HEK293 (cell line): ENCODE data around the gene PTGR2.

Experiments used
- CTCF ChIA-PET: fragments of 350-600 bp; formaldehyde crosslinking; extraction: SDS; loops from one replicate; lab custom pipeline; 2021; ENCODE audit warnings: antibody characterized with exemption; lab: Yijun Ruan, JAX
- POLR2A ChIA-PET: fragments of 300-600 bp; formaldehyde crosslinking; extraction: SDS; loops from one replicate; lab custom pipeline; 2020; ENCODE audit warnings: antibody characterized with exemption, inconsistent platforms; lab: Yijun Ruan, JAX
- H3K27ac ChIP-seq: fragments of 200-500 bp; sonication (Bioruptor generic); 2 replicates; pipeline ENCODE4 v1.5.1; 2014; ENCODE audit warnings: low read depth, low read length, control low read depth, inconsistent platforms; ENCODE audit errors: extremely low read depth
- H3K36me3 ChIP-seq, 2 experiments: fragments of 200-500 bp in 1 of 2; sonication (Bioruptor generic) in 1 of 2; 1 replicate in 1 of 2; 2 replicates in 1 of 2; pipeline ENCODE4 v1.5.1; 2014 to 2017; ENCODE audit warnings: inconsistent platforms in 2 of 2, low read length in 2 of 2; ENCODE audit not compliant: control insufficient read depth in 2 of 2, insufficient read depth in 1 of 2
- H3K4me1 ChIP-seq: fragments of 200-500 bp; sonication (Bioruptor generic); 2 replicates; pipeline ENCODE4 v1.5.1; 2014; ENCODE audit warnings: mild to moderate bottlenecking, low read length, inconsistent platforms; ENCODE audit not compliant: control insufficient read depth, insufficient read depth
- H3K4me3 ChIP-seq: 2 replicates; pipeline ENCODE4 v1.5.1; 2011; ENCODE audit warnings: low read depth, mild to moderate bottlenecking, control low read depth, low read length, moderate library complexity
- H3K9me3 ChIP-seq: fragments of 200-500 bp; sonication (Bioruptor generic); 2 replicates; pipeline ENCODE4 v1.5.1; 2014; ENCODE audit warnings: low read depth, low read length, inconsistent platforms; ENCODE audit not compliant: control insufficient read depth, insufficient read depth
- AEBP2 ChIP-seq: fragments of 450-650 bp; formaldehyde crosslinking; IDR thresholded peaks from 2 replicates; pipeline ENCODE4 v1.5.1; 2016; ENCODE audit warnings: missing biosample characterization, missing genetic modification characterization, borderline replicate concordance
- BCL11A ChIP-seq: fragments of 450-650 bp; formaldehyde crosslinking; IDR thresholded peaks from 2 replicates; pipeline ENCODE4 v1.5.1; 2016; ENCODE audit warnings: low read depth, missing biosample characterization, missing genetic modification characterization
- ELK4 ChIP-seq: IDR thresholded peaks from 2 replicates; pipeline ENCODE4 v1.6.1; 2011; ENCODE audit warnings: mild to moderate bottlenecking, low read depth, low read length, borderline replicate concordance
- FEZF1 ChIP-seq: fragments of 450-650 bp; formaldehyde crosslinking; IDR thresholded peaks from 2 replicates; pipeline ENCODE4 v1.5.1; 2016; ENCODE audit warnings: missing biosample characterization, missing genetic modification characterization
- GLI4 ChIP-seq: fragments of 450-650 bp; formaldehyde crosslinking; IDR thresholded peaks from 2 replicates; pipeline ENCODE4 v1.5.1; 2016; ENCODE audit warnings: missing biosample characterization, missing genetic modification characterization
- GLIS2 ChIP-seq: fragments of 450-650 bp; formaldehyde crosslinking; IDR thresholded peaks from 2 replicates; pipeline ENCODE4 v1.5.1; 2016; ENCODE audit warnings: missing biosample characterization, missing genetic modification characterization
- PRDM4 ChIP-seq: fragments of 450-650 bp; formaldehyde crosslinking; IDR thresholded peaks from 2 replicates; pipeline ENCODE4 v1.5.1; 2017; ENCODE audit warnings: missing biosample characterization, missing genetic modification characterization
- ZIC2 ChIP-seq: fragments of 450-650 bp; formaldehyde crosslinking; IDR thresholded peaks from 2 replicates; pipeline ENCODE4 v1.5.1; 2016; ENCODE audit warnings: missing biosample characterization, missing genetic modification characterization
- ZNF10 ChIP-seq: fragments of 450-650 bp; formaldehyde crosslinking; IDR thresholded peaks from 2 replicates; pipeline ENCODE4 v1.5.1; 2017; ENCODE audit warnings: missing biosample characterization, missing genetic modification characterization
- ZNF121 ChIP-seq: fragments of 450-650 bp; formaldehyde crosslinking; IDR thresholded peaks from 2 replicates; pipeline ENCODE4 v1.5.1; 2016; ENCODE audit warnings: missing biosample characterization, missing genetic modification characterization
- ZNF184 ChIP-seq: fragments of 450-650 bp; IDR thresholded peaks from 2 replicates; pipeline ENCODE4 v1.5.1; 2018; ENCODE audit warnings: missing biosample characterization, mild to moderate bottlenecking, missing genetic modification characterization
- ZNF248 ChIP-seq: fragments of 450-650 bp; formaldehyde crosslinking; IDR thresholded peaks from 2 replicates; pipeline ENCODE4 v1.5.1; 2017; ENCODE audit warnings: missing biosample characterization, missing genetic modification characterization
- ZNF292 ChIP-seq: fragments of 450-650 bp; formaldehyde crosslinking; IDR thresholded peaks from 2 replicates; pipeline ENCODE4 v1.5.1; 2016; ENCODE audit warnings: low read depth, missing biosample characterization, missing genetic modification characterization, borderline replicate concordance
- ZNF324 ChIP-seq: fragments of 450-650 bp; formaldehyde crosslinking; IDR thresholded peaks from 2 replicates; pipeline ENCODE4 v1.5.1; 2016; ENCODE audit warnings: missing biosample characterization, missing genetic modification characterization
- ZNF394 ChIP-seq: fragments of 450-650 bp; formaldehyde crosslinking; IDR thresholded peaks from 2 replicates; pipeline ENCODE4 v1.5.1; 2016; ENCODE audit warnings: missing biosample characterization, missing genetic modification characterization, mild to moderate bottlenecking, moderate library complexity, borderline replicate concordance
- ZNF404 ChIP-seq: fragments of 450-650 bp; formaldehyde crosslinking; IDR thresholded peaks from 2 replicates; pipeline ENCODE4 v1.5.1; 2017; ENCODE audit warnings: missing biosample characterization, missing genetic modification characterization
- ZNF416 ChIP-seq: fragments of 450-650 bp; formaldehyde crosslinking; IDR thresholded peaks from 2 replicates; pipeline ENCODE4 v1.5.1; 2016; ENCODE audit warnings: missing biosample characterization, missing genetic modification characterization
- ZNF473 ChIP-seq: fragments of 450-650 bp; formaldehyde crosslinking; IDR thresholded peaks from 2 replicates; pipeline ENCODE4 v1.5.1; 2017; ENCODE audit warnings: missing biosample characterization, missing genetic modification characterization
- ZNF501 ChIP-seq: fragments of 450-650 bp; formaldehyde crosslinking; IDR thresholded peaks from 2 replicates; pipeline ENCODE4 v1.5.1; 2016; ENCODE audit warnings: missing biosample characterization, missing genetic modification characterization
- ZNF521 ChIP-seq: fragments of 450-650 bp; formaldehyde crosslinking; IDR thresholded peaks from 2 replicates; pipeline ENCODE4 v1.5.1; 2017; ENCODE audit warnings: missing biosample characterization, mild to moderate bottlenecking, missing genetic modification characterization
- ZNF560 ChIP-seq: fragments of 450-650 bp; formaldehyde crosslinking; IDR thresholded peaks from 2 replicates; pipeline ENCODE4 v1.5.1; 2017; ENCODE audit warnings: missing biosample characterization, missing genetic modification characterization, borderline replicate concordance
- ZNF585B ChIP-seq: fragments of 450-650 bp; formaldehyde crosslinking; IDR thresholded peaks from 2 replicates; pipeline ENCODE4 v1.5.1; 2016; ENCODE audit warnings: missing biosample characterization, missing genetic modification characterization

The PTGR2 gene

GRCh38 chr14:73870525-73871235 lies 19.0 kb downstream of the PTGR2 start:
- H3K36me3 ChIP-seq = peaks cover 5 to 14% of the 10 kb centered on the region in 2 experiments; a peak in 2 of 3 replicates
- no peaks in the 10 kb centered on the region for H3K4me1 ChIP-seq
- ChIA-PET POLR2A (no interaction called here), CTCF (interaction anchor here (0.6 to 1.0 kb wide), 4 partner anchors 9 to 497 kb away, joined by 3 to 5 read pairs (median 4); no protein-coding TSS in a partner anchor)
- H3K4me3 ChIP-seq = no peak overlapping the region
- H3K9me3 ChIP-seq = no peaks in the 10 kb centered on the region
- 0 out of 2 replicates have a peak, but pooled peaks have one; percentile 21 for TF ChIP-seq ZNF121 (tag by site-specific recombination)
- no peak for TF ChIP-seq ZNF585B
- H3K27ac ChIP-seq = no peak overlapping the region

- H3K36me3 ChIP-seq = peaks cover 10 to 11% of the 10 kb centered on the region in 2 experiments; a peak in 2 of 3 replicates
- peaks cover 2% of the 10 kb centered on the region; the same call in 1 of the 2 replicates for H3K4me1 ChIP-seq
- no peak overlapping the region for H3K27ac ChIP-seq
- H3K4me3 ChIP-seq = no peak overlapping the region
- TF ChIP-seq ELK4 = no peak
- TF ChIP-seq GLI4 = no peak
- TF ChIP-seq ZNF394 (tag by site-specific recombination) = no peak
- no peak for TF ChIP-seq BCL11A (tag by site-specific recombination)
- no peak for TF ChIP-seq ZNF560 (tag by site-specific recombination)
- no peak for TF ChIP-seq GLIS2 (tag by site-specific recombination)
- no peak for TF ChIP-seq FEZF1 (tag by site-specific recombination)
- TF ChIP-seq AEBP2 = no peak
- TF ChIP-seq ZNF248 = no peak
- TF ChIP-seq ZNF10 (tag by site-specific recombination) = no peak
- no peak for TF ChIP-seq ZNF324 (tag by site-specific recombination)
- TF ChIP-seq ZNF292 (tag by site-specific recombination) = no peak
- TF ChIP-seq ZNF404 (tag by site-specific recombination) = no peak
- no peak for TF ChIP-seq ZNF501 (tag by site-specific recombination)
- no peak for TF ChIP-seq ZIC2 (tag by site-specific recombination)
- no peak for TF ChIP-seq ZNF416 (tag by site-specific recombination)
- TF ChIP-seq ZNF184 = no peak
- TF ChIP-seq ZNF473 (tag by site-specific recombination) = no peak
- no peak for TF ChIP-seq PRDM4 (tag by site-specific recombination)
- TF ChIP-seq ZNF521 (tag by site-specific recombination) = no peak
- no peaks in the 10 kb centered on the region for H3K9me3 ChIP-seq
- CTCF ChIA-PET = no interaction called here
- POLR2A ChIA-PET = no interaction called here
Observed at GRCh38 chr14:73873660-73874059, 22.0 kb downstream of the PTGR2 start.
